ENCODE data around the gene ABCA2.

GRCh38 chr9:136971746-136972145, 56.3 kb downstream of the ABCA2 start:
- TF ChIP-seq CTCF (IDR thresholded peaks at IDR 0.05) (no peak), POLR2A (IDR thresholded peaks at IDR 0.05) (no peak)
